ENCODE results near the gene HBQ1.

DNA sequence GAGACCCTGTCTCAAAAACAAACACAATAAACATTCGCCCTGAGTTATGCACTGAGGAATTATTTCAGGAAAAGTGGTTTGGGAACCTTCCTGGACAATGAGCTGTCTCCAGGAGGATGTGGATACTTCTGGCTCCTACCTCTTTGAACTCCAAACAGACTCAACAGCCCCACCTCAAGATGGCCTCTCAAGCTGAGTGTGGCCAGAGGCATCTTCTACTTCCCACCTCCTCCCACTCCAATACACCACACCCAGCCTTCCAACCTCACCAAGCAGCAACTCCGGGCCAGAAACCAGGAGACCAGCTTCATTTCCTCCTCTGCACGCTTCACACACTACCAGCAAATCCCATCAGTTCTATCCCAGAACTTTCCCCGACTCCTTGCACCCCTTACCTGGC, 11.6 kb downstream of the HBQ1 start:
- TF ChIP-seq, protein P1, sequence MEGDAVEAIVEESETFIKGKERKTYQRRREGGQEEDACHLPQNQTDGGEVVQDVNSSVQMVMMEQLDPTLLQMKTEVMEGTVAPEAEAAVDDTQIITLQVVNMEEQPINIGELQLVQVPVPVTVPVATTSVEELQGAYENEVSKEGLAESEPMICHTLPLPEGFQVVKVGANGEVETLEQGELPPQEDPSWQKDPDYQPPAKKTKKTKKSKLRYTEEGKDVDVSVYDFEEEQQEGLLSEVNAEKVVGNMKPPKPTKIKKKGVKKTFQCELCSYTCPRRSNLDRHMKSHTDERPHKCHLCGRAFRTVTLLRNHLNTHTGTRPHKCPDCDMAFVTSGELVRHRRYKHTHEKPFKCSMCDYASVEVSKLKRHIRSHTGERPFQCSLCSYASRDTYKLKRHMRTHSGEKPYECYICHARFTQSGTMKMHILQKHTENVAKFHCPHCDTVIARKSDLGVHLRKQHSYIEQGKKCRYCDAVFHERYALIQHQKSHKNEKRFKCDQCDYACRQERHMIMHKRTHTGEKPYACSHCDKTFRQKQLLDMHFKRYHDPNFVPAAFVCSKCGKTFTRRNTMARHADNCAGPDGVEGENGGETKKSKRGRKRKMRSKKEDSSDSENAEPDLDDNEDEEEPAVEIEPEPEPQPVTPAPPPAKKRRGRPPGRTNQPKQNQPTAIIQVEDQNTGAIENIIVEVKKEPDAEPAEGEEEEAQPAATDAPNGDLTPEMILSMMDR (IDR thresholded peaks at IDR 0.05): no peak
- TF ChIP-seq POLR2AphosphoS5 (IDR thresholded peaks at IDR 0.05; ENCODE audit: low read depth, low read length) (no peak), TCF7L2 (IDR thresholded peaks at IDR 0.05; ENCODE audit: low read depth, low read length) (no peak), SIN3A (IDR thresholded peaks at IDR 0.05; ENCODE audit: borderline replicate concordance, insufficient read depth, low read depth, low read length) (no peak)
- TF ChIP-seq, protein P2, sequence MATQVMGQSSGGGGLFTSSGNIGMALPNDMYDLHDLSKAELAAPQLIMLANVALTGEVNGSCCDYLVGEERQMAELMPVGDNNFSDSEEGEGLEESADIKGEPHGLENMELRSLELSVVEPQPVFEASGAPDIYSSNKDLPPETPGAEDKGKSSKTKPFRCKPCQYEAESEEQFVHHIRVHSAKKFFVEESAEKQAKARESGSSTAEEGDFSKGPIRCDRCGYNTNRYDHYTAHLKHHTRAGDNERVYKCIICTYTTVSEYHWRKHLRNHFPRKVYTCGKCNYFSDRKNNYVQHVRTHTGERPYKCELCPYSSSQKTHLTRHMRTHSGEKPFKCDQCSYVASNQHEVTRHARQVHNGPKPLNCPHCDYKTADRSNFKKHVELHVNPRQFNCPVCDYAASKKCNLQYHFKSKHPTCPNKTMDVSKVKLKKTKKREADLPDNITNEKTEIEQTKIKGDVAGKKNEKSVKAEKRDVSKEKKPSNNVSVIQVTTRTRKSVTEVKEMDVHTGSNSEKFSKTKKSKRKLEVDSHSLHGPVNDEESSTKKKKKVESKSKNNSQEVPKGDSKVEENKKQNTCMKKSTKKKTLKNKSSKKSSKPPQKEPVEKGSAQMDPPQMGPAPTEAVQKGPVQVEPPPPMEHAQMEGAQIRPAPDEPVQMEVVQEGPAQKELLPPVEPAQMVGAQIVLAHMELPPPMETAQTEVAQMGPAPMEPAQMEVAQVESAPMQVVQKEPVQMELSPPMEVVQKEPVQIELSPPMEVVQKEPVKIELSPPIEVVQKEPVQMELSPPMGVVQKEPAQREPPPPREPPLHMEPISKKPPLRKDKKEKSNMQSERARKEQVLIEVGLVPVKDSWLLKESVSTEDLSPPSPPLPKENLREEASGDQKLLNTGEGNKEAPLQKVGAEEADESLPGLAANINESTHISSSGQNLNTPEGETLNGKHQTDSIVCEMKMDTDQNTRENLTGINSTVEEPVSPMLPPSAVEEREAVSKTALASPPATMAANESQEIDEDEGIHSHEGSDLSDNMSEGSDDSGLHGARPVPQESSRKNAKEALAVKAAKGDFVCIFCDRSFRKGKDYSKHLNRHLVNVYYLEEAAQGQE (IDR thresholded peaks at IDR 0.05; ENCODE audit: insufficient read depth in 1 of 2, low read depth in 2 of 2, low read length in 1 of 2): no peak

Measured in Panc1 (cell line).